H1 (cell line): Measurements from ENCODE around the gene USH2A. TPM values are rescaled to one million over a fixed set of nuclear protein-coding genes. Genes with fewer than 3 reads are reported as not detected.

ENCODE experiments used
- CTCF ChIA-PET: fragments of 300-600 bp; sonication (Branson Sonifier 250); formaldehyde crosslinking; loops from one replicate; lab custom pipeline; 2021; ENCODE audit not compliant: partially characterized antibody; lab: Charles Lee
- POLR2A ChIA-PET: fragments of 300-600 bp; sonication (Branson Sonifier 250); formaldehyde crosslinking; loops from one replicate; lab custom pipeline; 2021; ENCODE audit warnings: inconsistent platforms; ENCODE audit not compliant: partially characterized antibody; lab: Charles Lee
- DNase-seq, 2 experiments: peaks; one replicate each; pipeline versions ENCODE4 v3.0.0 to v3.0.0-alpha.2; 2010 to 2022; ENCODE audit warnings: low spot score in 2 of 2, low read depth in 1 of 2, mixed read lengths in 1 of 2
- FAIRE-seq: peaks from 2 replicates; lab custom pipeline; 2011; peaks lifted over from hg19 to GRCh38; lab: Jason Lieb, UNC
- H2AFZ ChIP-seq: 2 replicates; pipeline ENCODE4 v1.8.1; 2012; ENCODE audit warnings: low read length, inconsistent platforms
- H2AK5ac ChIP-seq: 2 replicates; pipeline ENCODE4 v1.6.1; 2013; ENCODE audit warnings: low read depth, low read length
- H2BK120ac ChIP-seq: replicated peaks from 2 replicates; pipeline ENCODE3; 2013; ENCODE audit warnings: low read depth, low read length, inconsistent platforms
- H2BK12ac ChIP-seq: 2 replicates; pipeline ENCODE4 v1.6.1; 2013; ENCODE audit warnings: low read depth, low read length
- H2BK15ac ChIP-seq: 2 replicates; pipeline ENCODE4 v1.6.1; 2013; ENCODE audit warnings: low read length
- H2BK20ac ChIP-seq: 2 replicates; pipeline ENCODE4 v1.6.1; 2013; ENCODE audit warnings: low read length
- H2BK5ac ChIP-seq: 2 replicates; pipeline ENCODE4 v1.6.1; 2013; ENCODE audit warnings: low read depth, low read length
- H3K14ac ChIP-seq: 2 replicates; pipeline ENCODE4 v1.6.1; 2013; ENCODE audit warnings: inconsistent platforms; ENCODE audit not compliant: insufficient read length
- H3K18ac ChIP-seq: 2 replicates; pipeline ENCODE4 v1.6.1; 2013; ENCODE audit warnings: low read length; ENCODE audit errors: extremely low read depth
- H3K23ac ChIP-seq: 2 replicates; pipeline ENCODE4 v1.6.1; 2013; ENCODE audit warnings: inconsistent platforms; ENCODE audit not compliant: insufficient read length
- H3K23me2 ChIP-seq: 2 replicates; pipeline ENCODE4 v1.6.1; 2013; ENCODE audit warnings: low read depth, low read length
- H3K27ac ChIP-seq: 2 replicates; pipeline ENCODE4 v1.6.1; 2011; ENCODE audit warnings: low read depth, low read length, inconsistent platforms
- H3K27me3 ChIP-seq, 4 experiments: replicated peaks in 1 of 4; 1 replicate in 1 of 4; 2 replicates in 3 of 4; pipeline versions ENCODE4 v1.6.1 to v1.8.1; 2011 to 2013; ENCODE audit warnings: low read length in 3 of 4, mild to moderate bottlenecking in 3 of 4, inconsistent platforms in 2 of 4, mixed read lengths in 2 of 4, moderate library complexity in 1 of 4; ENCODE audit not compliant: control insufficient read depth in 3 of 4, insufficient read depth in 3 of 4; ENCODE audit errors: extremely low read depth in 1 of 4
- H3K36me3 ChIP-seq, 4 experiments: 2 replicates each; pipeline versions ENCODE4 v1.6.1 to v1.8.1; 2011 to 2013; ENCODE audit warnings: mild to moderate bottlenecking in 4 of 4, low read length in 3 of 4, moderate library complexity in 2 of 4, control low read depth in 1 of 4, inconsistent platforms in 1 of 4; ENCODE audit not compliant: insufficient read depth in 4 of 4, control insufficient read depth in 2 of 4
- H3K4ac ChIP-seq: replicated peaks from 2 replicates; pipeline ENCODE3; 2013; ENCODE audit warnings: low read length, low read depth, mixed read lengths, inconsistent platforms; ENCODE audit not compliant: insufficient read length
- H3K4me1 ChIP-seq, 4 experiments: replicated peaks in 1 of 4; 1 replicate in 1 of 4; 2 replicates in 3 of 4; pipeline versions ENCODE4 v1.6.1 to v1.8.1; 2011 to 2013; ENCODE audit warnings: low read length in 3 of 4, inconsistent platforms in 2 of 4, mixed read lengths in 1 of 4; ENCODE audit not compliant: insufficient read depth in 4 of 4, control insufficient read depth in 3 of 4
- H3K4me2 ChIP-seq, 2 experiments: 2 replicates each; pipeline versions ENCODE4 v1.6.1 to v1.8.1; 2011 to 2013; ENCODE audit warnings: low read depth in 2 of 2, low read length in 2 of 2, control low read depth in 1 of 2, inconsistent platforms in 1 of 2, mild to moderate bottlenecking in 1 of 2; ENCODE audit not compliant: insufficient read depth in 1 of 2
- H3K4me3 ChIP-seq, 4 experiments: fragments of 200-600, 300-600 bp in 1 of 4; sonication (generic), shearing (Covaris generic), sonication (Bioruptor Twin) in 1 of 4; 2 replicates each; pipeline versions ENCODE4 v1.5.1 to v1.8.1; 2011 to 2016; ENCODE audit warnings: low read length in 4 of 4, low read depth in 3 of 4, control low read depth in 2 of 4, inconsistent platforms in 2 of 4, mild to moderate bottlenecking in 2 of 4, mixed read lengths in 1 of 4, moderate library complexity in 1 of 4; ENCODE audit not compliant: insufficient read depth in 2 of 4; ENCODE audit errors: extremely low read depth in 1 of 4
- H3K56ac ChIP-seq: replicated peaks from 2 replicates; pipeline ENCODE3; 2013; ENCODE audit warnings: low read depth, mild to moderate bottlenecking, mixed read lengths, low read length, inconsistent platforms; ENCODE audit not compliant: insufficient read length
- H3K79me1 ChIP-seq: 2 replicates; pipeline ENCODE4 v1.6.1; 2013; ENCODE audit warnings: low read depth, low read length, control low read depth
- H3K79me2 ChIP-seq, 2 experiments: 2 replicates each; pipeline versions ENCODE4 v1.6.1 to v1.8.1; 2012 to 2013; ENCODE audit warnings: low read length in 2 of 2, mild to moderate bottlenecking in 2 of 2, inconsistent platforms in 1 of 2; ENCODE audit not compliant: insufficient read depth in 2 of 2, control insufficient read depth in 1 of 2
- H3K9ac ChIP-seq, 4 experiments: replicated peaks in 1 of 4; 1 replicate in 1 of 4; 2 replicates in 3 of 4; pipeline versions ENCODE4 v1.6.1 to v1.8.1; 2011 to 2013; ENCODE audit warnings: low read depth in 3 of 4, low read length in 3 of 4, control low read depth in 2 of 4, mild to moderate bottlenecking in 2 of 4, moderate library complexity in 2 of 4, inconsistent platforms in 1 of 4; ENCODE audit errors: extremely low read depth in 1 of 4
- H3K9me3 ChIP-seq, 2 experiments: 2 replicates each; pipeline versions ENCODE4 v1.6.1 to v1.8.1; 2012 to 2013; ENCODE audit warnings: mild to moderate bottlenecking in 2 of 2, moderate library complexity in 2 of 2, control low read depth in 1 of 2, inconsistent platforms in 1 of 2, low read depth in 1 of 2, low read length in 1 of 2, mixed read lengths in 1 of 2; ENCODE audit not compliant: insufficient read depth in 2 of 2
- H4K20me1 ChIP-seq, 2 experiments: replicated peaks in 1 of 2; 2 replicates each; pipeline versions ENCODE3 to v1.8.1; 2011 to 2013; ENCODE audit warnings: inconsistent platforms in 2 of 2, low read length in 2 of 2, mild to moderate bottlenecking in 1 of 2; ENCODE audit not compliant: insufficient read depth in 2 of 2, control insufficient read depth in 1 of 2
- H4K5ac ChIP-seq: 2 replicates; pipeline ENCODE4 v1.6.1; 2013; ENCODE audit warnings: low read length, low read depth, mixed read lengths, inconsistent platforms; ENCODE audit not compliant: insufficient read length
- H4K8ac ChIP-seq: 2 replicates; pipeline ENCODE4 v1.8.0; 2013; ENCODE audit warnings: mild to moderate bottlenecking, moderate library complexity, low read length, inconsistent platforms; ENCODE audit not compliant: insufficient read depth; ENCODE audit errors: extremely low read depth
- H4K91ac ChIP-seq: replicated peaks from 2 replicates; pipeline ENCODE3; 2013; ENCODE audit warnings: low read length, mixed read lengths, inconsistent platforms; ENCODE audit not compliant: insufficient read length
- KDM1A ChIP-seq: fragments of 200-600, 300-600 bp; sonication (generic); IDR thresholded peaks from 2 replicates; pipeline ENCODE4 v1.7.1; 2016; ENCODE audit warnings: mild to moderate bottlenecking, low read length, borderline replicate concordance
- MAFK ChIP-seq: IDR thresholded peaks from 2 replicates; pipeline ENCODE4 v1.6.1; 2012; ENCODE audit warnings: low read depth, mild to moderate bottlenecking, improper control_type of control experiment, low read length
- POLR2AphosphoS5 ChIP-seq: IDR thresholded peaks from 2 replicates; pipeline ENCODE4 v1.6.1; 2011; ENCODE audit warnings: low read depth, low read length
- RNF2 ChIP-seq: fragments of 200-900, 300-1000 bp; sonication (generic); IDR thresholded peaks from 2 replicates; pipeline ENCODE4 v1.7.1; 2016; ENCODE audit warnings: borderline replicate concordance, low read depth, mild to moderate bottlenecking, antibody characterized with exemption, low read length; ENCODE audit not compliant: poor library complexity, severe bottlenecking; ENCODE audit errors: missing control alignments
- TAF1 ChIP-seq: IDR thresholded peaks from 2 replicates; pipeline ENCODE4 v1.6.1; 2011; ENCODE audit warnings: mild to moderate bottlenecking, low read depth, low read length
- WGBS, 2 experiments: shearing (Covaris generic) in 1 of 2; methylation state at CpG; one replicate each; pipeline versions ENCODE4 v1.1.6 to v1.1.7; 2013 to 2015; ENCODE audit warnings: low lambda C conversion rate in 2 of 2, mixed read lengths in 2 of 2, inconsistent platforms in 1 of 2, low coverage in 1 of 2, missing lambda C conversion rate in 1 of 2; ENCODE audit not compliant: insufficient replicate concordance in 2 of 2, insufficient coverage in 1 of 2, insufficient read length in 1 of 2; ENCODE audit errors: extremely low coverage in 1 of 2, missing lambda C conversion rate in 1 of 2; 5-methylcytosine and 5-hydroxymethylcytosine counted together
- polyA plus RNA-seq, 7 experiments: library from polyadenylated mRNA; depleted of rRNA in 3 of 7; stranded (reverse) in 5 of 7; unstranded in 2 of 7; fragments of >200 nt in 5 of 7; fragments of 200-250 nt in 2 of 7; gene quantifications; 1 replicate in 5 of 7; 2 replicates in 1 of 7; 4 replicates in 1 of 7; pipeline versions ENCODE4 v1.2.1 to v1.2.3, GENCODE V29; 2011 to 2013; ENCODE audit warnings: missing spikeins in 2 of 7, mixed read lengths in 2 of 7
- total RNA-seq: library from RNA; stranded (reverse); fragmentation: NEBNext Ultra II Directional; extraction: Animal tissue kit (Norgen Biotek cat#: 25700); gene quantifications from 2 replicates; pipeline ENCODE4 v1.2.1, GENCODE V29; 2021

Gene USH2A
- total and polyA plus RNA-seq, 2 of the 8 experiments (the other 6 are each of a cell fraction or from before 2014, with no cell fraction given): 0.02 to 0.17 TPM

- Histone ChIP-seq H2BK12ac (no peak overlapping the region), H3K4me1 (no peaks in the 10 kb centered on the region), H3K56ac (no peak overlapping the region), H4K20me1 (no peaks in the 10 kb centered on the region), H4K91ac (no peak overlapping the region), H2BK15ac (no peak overlapping the region), H3K27ac (no peak overlapping the region), H3K14ac (no peak overlapping the region), H3K4ac (no peak overlapping the region), H3K79me2 (no peaks in the 10 kb centered on the region), H3K23ac (no peak overlapping the region)
- no peak for FAIRE-seq
- no peak for TF ChIP-seq RNF2
- no peak for TF ChIP-seq MAFK
- no peak for TF ChIP-seq POLR2AphosphoS5
- no peak for TF ChIP-seq KDM1A
- no peak for TF ChIP-seq TAF1
- TF ChIP-seq, all 59 proteins: peak for 0
- H2AFZ ChIP-seq: no peak overlapping the region
- no peaks in the 10 kb centered on the region for H3K23me2 ChIP-seq
- no peak for DNase-seq
- no peak overlapping the region for H3K4me3 ChIP-seq
- POLR2A ChIA-PET: interaction anchor here (0.7 kb wide), 1 partner anchor 8 kb away, joined by 5 read pairs; no protein-coding TSS in a partner anchor
- WGBS, 2 experiments: 87% methylated on average over 4 of the region's 4 CpGs; no CpG with 5 or more reads in 1 of the 2 experiments
- H2BK5ac ChIP-seq: no peak overlapping the region
- H3K9ac ChIP-seq: no peak overlapping the region
- no peak overlapping the region for H3K4me2 ChIP-seq
- no peak overlapping the region for H2AK5ac ChIP-seq
- no peaks in the 10 kb centered on the region for H3K36me3 ChIP-seq
- no peak overlapping the region for H4K5ac ChIP-seq
- no peaks in the 10 kb centered on the region for H3K9me3 ChIP-seq
- H2BK20ac ChIP-seq: no peak overlapping the region
- no peaks in the 10 kb centered on the region for H3K27me3 ChIP-seq
- no peak overlapping the region for H3K18ac ChIP-seq
- H4K8ac ChIP-seq: no peak overlapping the region
- CTCF ChIA-PET: interaction anchor here (0.6 to 0.8 kb wide), 2 partner anchors 73 to 1415 kb away, joined by 3 read pairs; no protein-coding TSS in a partner anchor
- H3K79me1 ChIP-seq: no peaks in the 10 kb centered on the region
- H2BK120ac ChIP-seq: no peak overlapping the region
Observed at GRCh38 chr1:215754112-215754511, 669.1 kb downstream of the USH2A start.
